Measurements from ENCODE around the gene CCDC190. TPM values are rescaled to one million over a fixed set of nuclear protein-coding genes. Genes with fewer than 3 reads are reported as not detected.

Gene CCDC190
- total RNA-seq, 1 donor from 2014 or later = 0.13 TPM

GRCh38 chr1:162846256-162847212 is 14.4 kb downstream of the CCDC190 start:
- Mint-ChIP-seq H3K27ac (no peak overlapping the region), H3K4me1 (peaks cover 18% of the 10 kb centered on the region), H3K36me3 (no peaks in the 10 kb centered on the region), H3K4me3 (no peak overlapping the region), H3K9me3 (no peaks in the 10 kb centered on the region), H3K27me3 (ENCODE audit: low read depth) (no peaks in the 10 kb centered on the region)
- no peak for DNase-seq (ENCODE audit: low spot score in 2 of 2, unreplicated experiment in 2 of 2)
- TF ChIP-seq CTCF (IDR thresholded peaks at IDR 0.05; ENCODE audit: unreplicated experiment) = no peak

- Mint-ChIP-seq H3K36me3 (no peaks in the 10 kb centered on the region), H3K4me3 (no peak overlapping the region), H3K27ac (no peak overlapping the region), H3K4me1 (peaks cover 18% of the 10 kb centered on the region), H3K9me3 (peaks cover 4% of the 10 kb centered on the region), H3K27me3 (ENCODE audit: low read depth) (no peaks in the 10 kb centered on the region)
- no peak for DNase-seq (ENCODE audit: low spot score in 2 of 2, unreplicated experiment in 2 of 2)
- no peak for TF ChIP-seq CTCF (IDR thresholded peaks at IDR 0.05; ENCODE audit: unreplicated experiment)
Measured at GRCh38 chr1:162844153-162844552, 16.8 kb downstream of the CCDC190 start.

DNA sequence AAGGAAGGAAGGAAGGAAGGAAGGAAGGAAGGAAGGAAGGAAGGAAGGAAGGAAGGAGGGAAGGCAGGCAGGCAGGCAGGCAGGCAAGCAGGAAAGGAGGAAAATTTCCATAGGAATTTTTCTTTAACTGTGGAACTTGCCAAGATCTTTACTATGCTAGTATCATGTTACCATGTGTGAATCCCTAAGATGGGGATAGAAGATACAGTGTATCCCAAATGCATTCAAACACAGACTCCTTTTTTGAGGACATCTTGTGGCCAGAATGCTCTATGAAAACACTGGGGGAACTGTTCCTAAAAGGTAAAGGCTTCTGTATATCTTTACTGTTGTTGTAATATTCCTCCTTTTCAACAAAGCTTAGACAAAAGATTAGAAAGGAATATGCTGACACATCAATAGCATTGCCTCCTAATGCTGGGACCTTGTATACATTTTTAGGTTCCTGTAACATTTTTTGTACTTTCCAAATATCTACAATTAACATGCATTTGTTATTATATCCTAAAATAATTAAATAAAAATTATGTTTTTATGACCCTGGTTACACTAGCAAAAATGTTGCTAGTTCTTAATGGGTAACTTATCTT is 20.6 kb downstream of the CCDC190 start:
- no peak for TF ChIP-seq CTCF (IDR thresholded peaks at IDR 0.05; ENCODE audit: unreplicated experiment)
- Mint-ChIP-seq H3K9me3 (peaks cover 13% of the 10 kb centered on the region), H3K4me1 (peaks cover 15% of the 10 kb centered on the region), H3K36me3 (no peaks in the 10 kb centered on the region), H3K27ac (no peak overlapping the region), H3K27me3 (ENCODE audit: low read depth) (no peaks in the 10 kb centered on the region), H3K4me3 (no peak overlapping the region)
- no peak for DNase-seq (ENCODE audit: low spot score in 2 of 2, unreplicated experiment in 2 of 2)

DNA sequence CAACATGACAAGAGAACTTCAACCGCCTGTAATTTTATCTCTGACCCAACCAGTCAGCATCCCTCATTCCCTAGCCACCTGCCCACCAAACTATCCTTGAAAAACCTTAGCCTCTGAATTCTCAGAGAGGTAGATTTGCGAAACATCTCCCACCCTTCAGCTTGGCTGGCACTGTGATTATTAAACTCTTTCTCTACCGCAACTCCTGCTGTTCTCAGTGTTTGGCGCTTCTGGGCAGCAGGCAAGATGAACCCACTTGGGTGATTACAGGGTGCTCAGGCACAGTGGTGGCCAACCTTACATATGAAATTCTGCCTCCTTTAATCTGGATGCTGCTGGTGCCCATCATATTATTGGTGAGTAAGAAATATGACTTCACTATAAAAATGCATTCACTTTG is 22.1 kb downstream of the CCDC190 start:
- TF ChIP-seq CTCF (IDR thresholded peaks at IDR 0.05; ENCODE audit: unreplicated experiment) = no peak
- Mint-ChIP-seq H3K27ac (no peak overlapping the region), H3K27me3 (ENCODE audit: low read depth) (peaks cover under 1% of the 10 kb centered on the region), H3K4me1 (peaks cover 2% of the 10 kb centered on the region), H3K4me3 (no peak overlapping the region), H3K36me3 (no peaks in the 10 kb centered on the region), H3K9me3 (peaks cover 13% of the 10 kb centered on the region)
- no peak for DNase-seq (ENCODE audit: low spot score in 2 of 2, unreplicated experiment in 2 of 2)

DNA sequence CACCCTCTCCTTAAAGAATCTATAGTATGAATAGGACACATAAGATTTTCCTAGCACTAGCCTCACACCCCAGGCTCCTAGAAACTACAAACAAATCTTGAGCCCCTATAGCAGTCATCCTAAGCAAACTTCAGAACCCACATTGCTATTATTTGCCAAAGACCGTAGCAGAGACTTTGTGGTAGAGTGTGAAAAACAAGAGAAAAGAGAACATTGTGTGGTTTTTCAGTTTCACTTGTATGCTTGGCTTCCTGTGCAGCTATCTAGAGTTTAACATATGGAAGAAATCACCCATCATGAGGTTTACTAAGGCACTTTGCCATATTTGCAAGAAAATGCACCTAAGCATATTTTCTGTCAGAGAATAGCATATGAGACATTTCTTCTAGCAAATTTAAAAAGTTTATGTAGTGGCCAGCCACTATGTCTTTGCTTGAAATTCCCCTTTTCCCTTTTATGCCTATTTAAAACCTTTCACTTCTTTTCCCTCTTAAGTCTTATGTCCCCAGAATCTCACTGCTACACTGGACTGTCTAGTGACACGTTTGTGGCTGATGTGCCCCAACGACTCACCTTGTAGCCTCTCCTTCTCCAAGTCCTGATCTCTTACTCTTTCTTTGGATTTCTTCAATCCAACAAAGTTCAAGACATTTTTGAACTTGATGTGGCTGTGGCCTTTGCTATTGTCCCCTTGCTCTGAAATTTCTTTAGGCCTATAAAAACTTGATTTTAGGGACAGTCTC is 25.6 kb downstream of the CCDC190 start:
- Mint-ChIP-seq H3K27me3 (ENCODE audit: low read depth) (peaks cover 5% of the 10 kb centered on the region), H3K9me3 (peaks cover 13% of the 10 kb centered on the region), H3K4me1 (peaks cover 2% of the 10 kb centered on the region), H3K27ac (no peak overlapping the region), H3K36me3 (no peaks in the 10 kb centered on the region), H3K4me3 (no peak overlapping the region)
- TF ChIP-seq CTCF (IDR thresholded peaks at IDR 0.05; ENCODE audit: unreplicated experiment) = no peak
- DNase-seq (ENCODE audit: low spot score in 2 of 2, unreplicated experiment in 2 of 2) = no peak

Measured in mesothelial cell of epicardium (in vitro differentiated cells).